ENCODE measurements around the gene SPRYD7.
"Not testable (repeated sequence)": the region's sequence is repeated elsewhere in the genome, so short reads cannot be mapped to it uniquely, and the experiment has no call there.

SPRYD7 gene

DNA sequence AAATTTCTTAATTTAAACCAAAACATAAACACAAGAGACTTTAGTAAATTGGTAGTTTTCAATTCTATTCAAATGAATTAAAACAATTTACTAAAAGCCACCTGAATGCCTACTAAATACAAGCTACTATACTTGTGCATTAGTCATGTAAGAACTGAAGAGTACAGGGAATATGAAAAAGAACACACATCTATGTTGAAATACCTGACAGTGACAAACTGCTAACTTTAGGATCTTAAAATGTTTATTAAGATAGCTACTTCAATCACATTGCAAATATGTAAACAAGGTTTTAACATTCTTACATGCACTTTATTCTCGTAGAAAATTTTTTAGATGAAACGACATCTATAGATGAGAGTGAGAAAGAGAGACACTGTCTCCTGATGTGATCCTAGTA lies 4.1 kb downstream of the SPRYD7 start:
- no peak for DNase-seq (ENCODE audit: extremely low read depth, low read depth)

DNA sequence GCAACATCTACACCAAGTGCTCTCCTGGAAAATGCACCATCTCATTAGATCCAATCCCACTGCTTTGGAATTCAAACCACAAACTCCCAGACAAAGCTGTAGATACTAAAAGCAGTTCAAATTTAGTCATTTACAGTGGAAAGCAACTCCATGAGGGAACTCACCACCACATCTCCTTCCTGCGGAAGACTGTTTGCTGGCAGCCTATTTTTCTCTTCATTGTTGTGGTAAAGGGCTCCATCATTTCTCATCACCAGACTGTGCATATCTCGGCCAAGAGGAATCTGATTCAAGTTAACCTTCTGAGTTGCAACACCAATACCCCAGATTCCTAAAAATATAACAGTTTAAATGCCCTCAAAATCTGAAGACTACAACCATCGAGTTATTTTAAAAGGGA lies 8.4 kb downstream of the SPRYD7 start:
- TF ChIP-seq, protein P1, sequence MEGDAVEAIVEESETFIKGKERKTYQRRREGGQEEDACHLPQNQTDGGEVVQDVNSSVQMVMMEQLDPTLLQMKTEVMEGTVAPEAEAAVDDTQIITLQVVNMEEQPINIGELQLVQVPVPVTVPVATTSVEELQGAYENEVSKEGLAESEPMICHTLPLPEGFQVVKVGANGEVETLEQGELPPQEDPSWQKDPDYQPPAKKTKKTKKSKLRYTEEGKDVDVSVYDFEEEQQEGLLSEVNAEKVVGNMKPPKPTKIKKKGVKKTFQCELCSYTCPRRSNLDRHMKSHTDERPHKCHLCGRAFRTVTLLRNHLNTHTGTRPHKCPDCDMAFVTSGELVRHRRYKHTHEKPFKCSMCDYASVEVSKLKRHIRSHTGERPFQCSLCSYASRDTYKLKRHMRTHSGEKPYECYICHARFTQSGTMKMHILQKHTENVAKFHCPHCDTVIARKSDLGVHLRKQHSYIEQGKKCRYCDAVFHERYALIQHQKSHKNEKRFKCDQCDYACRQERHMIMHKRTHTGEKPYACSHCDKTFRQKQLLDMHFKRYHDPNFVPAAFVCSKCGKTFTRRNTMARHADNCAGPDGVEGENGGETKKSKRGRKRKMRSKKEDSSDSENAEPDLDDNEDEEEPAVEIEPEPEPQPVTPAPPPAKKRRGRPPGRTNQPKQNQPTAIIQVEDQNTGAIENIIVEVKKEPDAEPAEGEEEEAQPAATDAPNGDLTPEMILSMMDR (IDR thresholded peaks at IDR 0.05; ENCODE audit: low read depth, low read length): no peak
- DNase-seq (ENCODE audit: extremely low read depth, low read depth): no peak

More for the DNA sequence above, 4.1 kb downstream of the SPRYD7 start:
- TF ChIP-seq, protein P1 (IDR thresholded peaks at IDR 0.05; ENCODE audit: low read depth, low read length): no peak

DNA sequence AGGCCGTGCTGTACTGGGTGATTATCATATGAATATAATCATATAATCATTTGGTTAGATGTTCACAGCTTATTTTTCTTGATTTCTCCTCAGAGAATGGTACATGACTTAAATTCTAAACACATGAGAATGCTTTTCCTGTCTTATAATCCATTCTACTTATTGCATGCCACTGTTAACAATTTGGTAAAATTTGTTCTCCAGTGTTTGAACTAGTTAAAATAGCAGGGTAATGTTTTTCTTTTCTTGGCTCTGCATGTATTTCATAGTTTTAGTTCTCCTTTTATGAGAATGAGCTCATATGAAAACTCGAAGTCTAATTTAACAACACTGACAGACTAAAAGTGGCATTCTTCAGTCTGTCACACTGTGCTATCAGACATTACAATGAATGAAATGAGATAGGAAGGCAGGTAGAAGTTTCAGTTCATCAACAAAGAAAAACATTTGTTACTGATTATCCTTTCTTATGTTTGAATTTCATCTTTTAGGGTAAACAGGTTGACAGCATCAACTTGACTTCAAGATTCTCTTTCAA lies 10.2 kb downstream of the SPRYD7 start:
- TF ChIP-seq, protein P1 (IDR thresholded peaks at IDR 0.05; ENCODE audit: low read depth, low read length): no peak
- no peak for DNase-seq (ENCODE audit: extremely low read depth, low read depth)

DNA sequence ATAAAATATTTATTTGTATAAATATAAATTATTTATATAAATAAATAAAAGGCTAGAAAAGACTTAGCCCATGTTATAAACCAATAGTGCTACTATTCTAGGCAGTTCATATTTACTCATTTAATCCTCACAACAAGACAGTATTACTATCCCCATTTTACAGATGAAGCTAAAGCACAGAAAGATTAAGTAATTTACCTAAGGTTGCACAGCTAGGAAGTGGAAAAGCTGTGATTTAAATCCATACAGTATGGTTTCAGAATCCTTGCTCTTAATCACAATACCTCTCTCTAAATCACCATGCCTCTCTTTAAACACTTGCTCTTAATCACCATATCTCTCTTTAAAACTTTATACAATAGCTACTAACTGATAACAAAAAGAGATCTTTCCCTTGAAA lies 13.8 kb downstream of the SPRYD7 start:
- TF ChIP-seq, protein P1 (IDR thresholded peaks at IDR 0.05; ENCODE audit: low read depth, low read length): no peak

DNA sequence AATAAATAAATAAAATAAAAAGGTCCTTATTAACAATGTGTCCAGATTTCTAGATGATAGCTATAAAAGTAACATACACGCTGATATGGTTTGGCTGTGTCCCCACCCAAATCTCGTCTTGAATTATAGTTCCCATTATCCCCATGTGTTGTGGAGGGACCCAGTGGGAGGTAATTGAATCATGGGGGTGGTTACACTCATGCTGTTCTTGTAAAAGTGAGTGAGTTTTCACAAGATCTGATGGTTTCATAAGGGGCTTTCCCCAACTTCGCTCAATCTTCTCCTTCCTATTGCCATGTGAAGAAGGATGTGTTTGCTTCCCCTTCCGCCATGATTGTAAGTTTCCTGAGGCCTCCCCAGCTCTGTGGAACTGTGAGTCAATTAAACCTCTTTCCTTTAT lies 15.2 kb downstream of the SPRYD7 start:
- not testable (repeated sequence) for DNase-seq (ENCODE audit: extremely low read depth, low read depth)

More for the DNA sequence above, 13.8 kb downstream of the SPRYD7 start:
- no peak for DNase-seq (ENCODE audit: extremely low read depth, low read depth)

DNA sequence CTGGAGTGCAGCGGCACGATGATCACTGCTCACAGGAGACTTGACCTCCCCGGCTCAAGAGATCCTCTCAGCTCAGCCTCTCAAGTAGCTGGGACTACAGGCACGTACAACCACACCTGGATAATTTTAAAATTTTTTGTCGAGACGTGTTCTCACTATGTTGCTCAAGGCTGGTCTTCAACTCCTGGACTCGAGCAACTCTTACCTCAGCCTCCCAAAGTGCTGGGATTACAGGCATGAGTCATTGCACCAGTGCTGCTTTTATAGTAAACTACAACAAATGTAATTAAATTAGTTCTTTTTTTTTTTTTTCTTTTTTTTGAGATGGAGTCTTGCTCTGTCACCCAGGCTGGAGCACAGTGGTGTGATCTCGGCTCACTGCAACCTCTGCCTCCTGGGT lies 18.0 kb downstream of the SPRYD7 start:
- DNase-seq (ENCODE audit: extremely low read depth, low read depth): not testable (repeated sequence)

DNA sequence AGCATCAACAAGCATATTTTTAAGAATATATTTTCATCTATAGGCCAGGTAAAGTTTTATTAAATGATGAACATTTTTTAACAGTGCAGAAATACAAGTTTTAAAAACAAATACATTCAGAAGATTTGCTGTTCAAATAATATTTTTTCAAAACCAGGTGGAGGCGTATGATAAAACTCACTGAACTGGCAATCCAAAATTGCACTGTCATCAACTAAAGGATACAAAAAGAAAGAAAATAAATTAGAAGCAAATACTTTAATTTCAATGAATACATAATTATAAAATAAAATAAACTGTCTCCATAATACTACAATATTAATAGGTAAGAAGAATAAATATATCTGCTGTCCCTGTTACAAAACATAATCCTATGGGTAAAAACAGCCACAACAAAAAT lies 21.2 kb downstream of the SPRYD7 start:
- no peak for DNase-seq (ENCODE audit: extremely low read depth, low read depth)
- TF ChIP-seq, protein P1 (IDR thresholded peaks at IDR 0.05; ENCODE audit: low read depth, low read length): no peak

DNA sequence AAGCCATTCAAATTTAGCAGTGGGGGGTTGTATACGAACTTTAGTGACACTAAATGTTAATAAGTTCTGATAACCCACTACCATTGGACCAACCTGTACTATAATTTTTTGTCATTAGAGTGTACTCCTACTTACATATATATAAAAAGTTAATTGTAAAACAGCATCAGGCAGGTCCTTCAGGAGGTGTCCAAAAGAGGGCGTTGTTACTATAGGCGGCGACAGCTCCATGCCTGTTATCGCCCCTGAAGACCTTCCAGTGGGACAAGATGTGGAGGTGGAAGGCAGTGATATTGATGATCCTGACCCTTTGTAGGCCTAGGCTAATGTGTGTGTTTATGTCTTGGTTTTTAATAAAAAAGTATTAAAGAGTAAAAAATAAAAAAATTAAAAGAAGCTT lies 27.5 kb downstream of the SPRYD7 start:
- TF ChIP-seq, protein P1 (IDR thresholded peaks at IDR 0.05; ENCODE audit: low read depth, low read length): no peak
- no peak for DNase-seq (ENCODE audit: extremely low read depth, low read depth)

All from AG09319 (cell line).